GM19193 (cell line): ENCODE results near the gene TCERG1L.

Experiments
- POLR2A ChIP-seq: IDR thresholded peaks from 4 replicates; pipeline ENCODE4 v1.6.1; 2011; ENCODE audit not compliant: insufficient read depth, insufficient read length; ENCODE audit errors: extremely low read depth

Gene TCERG1L

GRCh38 chr10:131277969-131278368, 33.6 kb downstream of the TCERG1L start:
- TF ChIP-seq POLR2A: no peak

GRCh38 chr10:131277278-131277677, 34.2 kb downstream of the TCERG1L start:
- TF ChIP-seq POLR2A: no peak

GRCh38 chr10:131275691-131276090, 35.8 kb downstream of the TCERG1L start:
- TF ChIP-seq POLR2A: no peak

- TF ChIP-seq POLR2A: no peak
Measured at GRCh38 chr10:131274883-131275282, 36.6 kb downstream of the TCERG1L start.

- no peak for TF ChIP-seq POLR2A
Measured at GRCh38 chr10:131274133-131274880, 37.2 kb downstream of the TCERG1L start.

GRCh38 chr10:131273476-131273875, 38.0 kb downstream of the TCERG1L start:
- TF ChIP-seq POLR2A: no peak

- TF ChIP-seq POLR2A: no peak
Measured at GRCh38 chr10:131272897-131273451, 38.5 kb downstream of the TCERG1L start.

GRCh38 chr10:131271966-131272365, 39.6 kb downstream of the TCERG1L start:
- no peak for TF ChIP-seq POLR2A

GRCh38 chr10:131271195-131271880, 40.2 kb downstream of the TCERG1L start:
- no peak for TF ChIP-seq POLR2A

- no peak for TF ChIP-seq POLR2A
Measured at GRCh38 chr10:131270461-131271190, 40.9 kb downstream of the TCERG1L start.

- TF ChIP-seq POLR2A: no peak
Measured at GRCh38 chr10:131269776-131270460, 41.6 kb downstream of the TCERG1L start.

- no peak for TF ChIP-seq POLR2A
Measured at GRCh38 chr10:131267814-131268095, 43.8 kb downstream of the TCERG1L start.

GRCh38 chr10:131266936-131267813, 44.3 kb downstream of the TCERG1L start:
- no peak for TF ChIP-seq POLR2A
